Natural killer cell (primary cell): ENCODE data around the gene MAPK8IP3. TPM values are rescaled to one million over a fixed set of nuclear protein-coding genes. Genes with fewer than 3 reads are reported as not detected.

ENCODE experiments used
- ATAC-seq, 3 donors: fragments of 150-1000 bp in 2 of 3; fragments of 200-7000 bp in 1 of 3; cut with Tn5 transposase; 1 replicate in 1 of 3; 2 replicates in 2 of 3; pipeline ENCODE4 v1.10.0; 2021; ENCODE audit warnings: mild to moderate bottlenecking in 2 of 3, moderate library complexity in 2 of 3
- DNase-seq, 2 donors: peaks; one replicate each; pipeline versions ENCODE4 v3.0.0 to v3.0.0-alpha.2; 2013 to 2021; ENCODE audit warnings: mixed read lengths in 1 of 2
- H3K27ac ChIP-seq: one replicate; pipeline ENCODE4 v1.5.1; 2013; ENCODE audit warnings: mild to moderate bottlenecking, low read length
- H3K27me3 ChIP-seq: one replicate; pipeline ENCODE4 v1.6.1; 2013; ENCODE audit warnings: low read length; ENCODE audit not compliant: control insufficient read depth, insufficient read depth
- H3K36me3 ChIP-seq: one replicate; pipeline ENCODE4 v1.6.1; 2013; ENCODE audit warnings: low read length; ENCODE audit not compliant: control insufficient read depth, insufficient read depth
- H3K4me1 ChIP-seq: one replicate; pipeline ENCODE4 v1.6.1; 2013; ENCODE audit warnings: low read length; ENCODE audit not compliant: control insufficient read depth, insufficient read depth
- H3K4me3 ChIP-seq: one replicate; pipeline ENCODE4 v1.5.1; 2013; ENCODE audit warnings: low read length
- H3K9me3 ChIP-seq: one replicate; pipeline ENCODE4 v1.6.1; 2013; ENCODE audit warnings: low read length; ENCODE audit not compliant: control insufficient read depth, insufficient read depth
- H3K27ac Mint-ChIP-seq, 2 donors: one replicate each; pipeline ENCODE4 v1.8.0; 2022; ENCODE audit warnings: mild to moderate bottlenecking in 2 of 2, mixed read lengths in 2 of 2, moderate library complexity in 1 of 2
- H3K27me3 Mint-ChIP-seq, 2 donors: one replicate each; pipeline ENCODE4 v1.8.0; 2022; ENCODE audit warnings: low read depth in 2 of 2, mixed read lengths in 2 of 2
- H3K36me3 Mint-ChIP-seq: one replicate; pipeline ENCODE4 v1.8.0; 2022; ENCODE audit warnings: mixed read lengths
- H3K4me1 Mint-ChIP-seq, 2 donors: one replicate each; pipeline ENCODE4 v1.8.0; 2022; ENCODE audit warnings: mixed read lengths in 2 of 2
- H3K4me3 Mint-ChIP-seq: one replicate; pipeline ENCODE4 v1.8.0; 2022; ENCODE audit warnings: mild to moderate bottlenecking, moderate library complexity, mixed read lengths
- H3K9me3 Mint-ChIP-seq, 2 donors: one replicate each; pipeline ENCODE4 v1.8.0; 2022; ENCODE audit warnings: mixed read lengths in 2 of 2
- WGBS: methylation state at CpG from one replicate; pipeline ENCODE4 v1.1.7; 2013; ENCODE audit warnings: missing lambda C conversion rate; ENCODE audit not compliant: insufficient coverage; 5-methylcytosine and 5-hydroxymethylcytosine counted together
- intact Hi-C: fragments of 100-400 bp; cut with micrococcal nuclease; formaldehyde crosslinking; loops from one replicate; pipeline ENCODE4 v1.14.2; 2022
- total RNA-seq, 4 donors: library from RNA; stranded (reverse); fragments of 120-200 nt in 1 of 4; gene quantifications; one replicate each; pipeline versions ENCODE4 v1.2.3 to v1.2.4, GENCODE V29; 2013 to 2022
- TF ChIP-seq, protein P1 (sequence below): fragments of 200-600 bp; IDR thresholded peaks from one replicate; pipeline ENCODE4 v1.8.0; 2022; ENCODE audit warnings: antibody characterized with exemption

Gene MAPK8IP3
- total RNA-seq, 3 donors from 2014 or later (not counting 1 experiment from before 2014, with no cell fraction given) = 272 to 291 (median 285) TPM

- no peaks in the 10 kb centered on the region for H3K27me3 ChIP-seq
- no peaks in the 10 kb centered on the region for H3K9me3 Mint-ChIP-seq
- peak overlapping the region; percentile 25 for H3K4me3 Mint-ChIP-seq
- WGBS = 89% methylated on average over 27 of the region's 28 CpGs
- H3K36me3 Mint-ChIP-seq = no peaks in the 10 kb centered on the region
- no peak overlapping the region for H3K4me3 ChIP-seq
- no peak overlapping the region for H3K27ac Mint-ChIP-seq
- DNase-seq (no peak), ATAC-seq (no peak)
- H3K27ac ChIP-seq = no peak overlapping the region
- peaks cover 24% of the 10 kb centered on the region for H3K36me3 ChIP-seq
- no peaks in the 10 kb centered on the region for H3K9me3 ChIP-seq
- intact Hi-C loops = loop anchor here (10.0 kb wide), 1 partner anchor 149 kb away; no protein-coding TSS in a partner anchor
- H3K27me3 Mint-ChIP-seq = no peaks in the 10 kb centered on the region
- peaks cover 45% of the 10 kb centered on the region for H3K4me1 ChIP-seq
- TF ChIP-seq, protein P1, sequence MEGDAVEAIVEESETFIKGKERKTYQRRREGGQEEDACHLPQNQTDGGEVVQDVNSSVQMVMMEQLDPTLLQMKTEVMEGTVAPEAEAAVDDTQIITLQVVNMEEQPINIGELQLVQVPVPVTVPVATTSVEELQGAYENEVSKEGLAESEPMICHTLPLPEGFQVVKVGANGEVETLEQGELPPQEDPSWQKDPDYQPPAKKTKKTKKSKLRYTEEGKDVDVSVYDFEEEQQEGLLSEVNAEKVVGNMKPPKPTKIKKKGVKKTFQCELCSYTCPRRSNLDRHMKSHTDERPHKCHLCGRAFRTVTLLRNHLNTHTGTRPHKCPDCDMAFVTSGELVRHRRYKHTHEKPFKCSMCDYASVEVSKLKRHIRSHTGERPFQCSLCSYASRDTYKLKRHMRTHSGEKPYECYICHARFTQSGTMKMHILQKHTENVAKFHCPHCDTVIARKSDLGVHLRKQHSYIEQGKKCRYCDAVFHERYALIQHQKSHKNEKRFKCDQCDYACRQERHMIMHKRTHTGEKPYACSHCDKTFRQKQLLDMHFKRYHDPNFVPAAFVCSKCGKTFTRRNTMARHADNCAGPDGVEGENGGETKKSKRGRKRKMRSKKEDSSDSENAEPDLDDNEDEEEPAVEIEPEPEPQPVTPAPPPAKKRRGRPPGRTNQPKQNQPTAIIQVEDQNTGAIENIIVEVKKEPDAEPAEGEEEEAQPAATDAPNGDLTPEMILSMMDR = no peak
- peaks cover 14 to 15% of the 10 kb centered on the region in 2 donors for H3K4me1 Mint-ChIP-seq
These were observed 70.1 kb downstream of the MAPK8IP3 start for GRCh38 chr16:1775846-1776671.

DNA sequence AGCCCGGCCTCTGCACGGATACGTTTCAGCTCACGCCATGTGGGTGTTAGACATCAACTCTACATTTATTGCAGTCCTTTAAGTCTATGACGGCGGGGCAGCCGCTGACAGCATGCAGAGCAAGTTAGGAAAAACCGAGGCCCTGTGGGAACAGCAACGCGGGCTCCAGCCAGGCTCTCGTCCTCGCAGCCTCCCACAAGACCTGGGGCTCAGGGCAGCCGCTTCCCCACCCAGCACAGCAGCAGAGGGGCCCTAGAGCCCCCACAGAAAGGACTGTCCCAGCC lies 70.6 kb downstream of the MAPK8IP3 start:
- peaks cover 19 to 20% of the 10 kb centered on the region in 2 donors for H3K4me1 Mint-ChIP-seq
- Histone ChIP-seq H3K4me3 (no peak overlapping the region), H3K27ac (no peak overlapping the region), H3K9me3 (no peaks in the 10 kb centered on the region), H3K4me1 (peaks cover 50% of the 10 kb centered on the region), H3K36me3 (peaks cover 24% of the 10 kb centered on the region), H3K27me3 (no peaks in the 10 kb centered on the region)
- intact Hi-C loops = loop anchor here (10.0 kb wide), 1 partner anchor 148 kb away; no protein-coding TSS in a partner anchor
- H3K4me3 Mint-ChIP-seq = no peak overlapping the region
- WGBS = 95% methylated on average over 13 of the region's 13 CpGs
- no peak for ATAC-seq
- TF ChIP-seq, protein P1 = no peak
- H3K27me3 Mint-ChIP-seq = no peaks in the 10 kb centered on the region
- H3K9me3 Mint-ChIP-seq = no peaks in the 10 kb centered on the region
- no peak for DNase-seq
- H3K27ac Mint-ChIP-seq = no peak overlapping the region
- no peaks in the 10 kb centered on the region for H3K36me3 Mint-ChIP-seq

DNA sequence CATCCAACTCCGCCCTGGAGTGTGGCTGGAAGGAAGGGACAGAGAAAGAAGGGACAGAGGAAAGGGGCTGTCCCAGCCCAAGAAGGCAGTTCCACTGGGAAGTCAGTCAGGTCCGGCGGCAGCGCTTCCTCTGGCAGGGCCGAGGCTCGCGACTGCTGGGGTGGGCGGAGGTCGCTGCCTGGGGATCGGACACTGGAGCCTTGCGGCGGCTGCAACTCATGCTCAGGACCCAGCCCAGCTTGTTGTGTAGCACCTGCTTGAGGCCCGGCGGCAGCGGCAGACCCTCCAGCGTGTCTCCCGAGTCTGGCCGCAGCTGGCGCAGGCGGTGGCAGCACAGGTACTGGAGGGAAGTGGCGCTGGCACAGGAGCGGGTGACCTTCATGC lies 71.0 kb downstream of the MAPK8IP3 start:
- Mint-ChIP-seq H3K9me3 (no peaks in the 10 kb centered on the region), H3K4me3 (no peak overlapping the region), H3K4me1 (peaks cover 19% of the 10 kb centered on the region in 2 donors), H3K27me3 (no peaks in the 10 kb centered on the region), H3K27ac (no peak overlapping the region), H3K36me3 (no peaks in the 10 kb centered on the region)
- TF ChIP-seq, protein P1 = no peak
- peaks cover 24% of the 10 kb centered on the region for H3K36me3 ChIP-seq
- no peaks in the 10 kb centered on the region for H3K9me3 ChIP-seq
- peaks cover 50% of the 10 kb centered on the region for H3K4me1 ChIP-seq
- DNase-seq (no peak), ATAC-seq (no peak)
- H3K27me3 ChIP-seq = no peaks in the 10 kb centered on the region
- no peak overlapping the region for H3K27ac ChIP-seq
- 97% methylated on average over 22 of the region's 22 CpGs for WGBS
- intact Hi-C loops = loop anchor here (10.0 kb wide), 1 partner anchor 148 kb away; no protein-coding TSS in a partner anchor
- H3K4me3 ChIP-seq = no peak overlapping the region
